NCI-H1092 (cell line): Measurements from ENCODE around the gene PRKN.

ENCODE experiments used
- DNase-seq: peaks from one replicate; lab custom pipeline; 2025; lab: John Stamatoyannopoulos, UW

Gene PRKN

GRCh38 chr6:162238675-162239074 is 488.9 kb downstream of the PRKN start:
- DNase-seq = no peak

GRCh38 chr6:162237331-162237730 is 490.2 kb downstream of the PRKN start:
- DNase-seq = no peak

GRCh38 chr6:162234631-162235030 is 492.9 kb downstream of the PRKN start:
- DNase-seq = no peak

- no peak for DNase-seq
Measured at GRCh38 chr6:162230147-162230752, 497.3 kb downstream of the PRKN start.

GRCh38 chr6:162229093-162229492 is 498.5 kb downstream of the PRKN start:
- no peak for DNase-seq

GRCh38 chr6:162226803-162227202 is 500.8 kb downstream of the PRKN start:
- DNase-seq = no peak

- DNase-seq = no peak
Measured at GRCh38 chr6:162222521-162222920, 505.0 kb downstream of the PRKN start.

GRCh38 chr6:162220876-162221275 is 506.7 kb downstream of the PRKN start:
- no peak for DNase-seq

- DNase-seq = no peak
Measured at GRCh38 chr6:162219266-162219665, 508.3 kb downstream of the PRKN start.

- no peak for DNase-seq
Measured at GRCh38 chr6:162217811-162218493, 509.6 kb downstream of the PRKN start.

GRCh38 chr6:162217058-162217457 is 510.5 kb downstream of the PRKN start:
- no peak for DNase-seq

GRCh38 chr6:162211777-162212176 is 515.8 kb downstream of the PRKN start:
- no peak for DNase-seq

GRCh38 chr6:162211022-162211421 is 516.5 kb downstream of the PRKN start:
- peak; percentile 66 for DNase-seq

- peak; percentile 52 for DNase-seq
Measured at GRCh38 chr6:162203287-162203686, 524.3 kb downstream of the PRKN start.

GRCh38 chr6:162200945-162201690 is 526.4 kb downstream of the PRKN start:
- DNase-seq = no peak

GRCh38 chr6:162200041-162200440 is 527.5 kb downstream of the PRKN start:
- no peak for DNase-seq

- DNase-seq = no peak
Measured at GRCh38 chr6:162198925-162199324, 528.6 kb downstream of the PRKN start.

- no peak for DNase-seq
Measured at GRCh38 chr6:162198076-162198475, 529.5 kb downstream of the PRKN start.

GRCh38 chr6:162195441-162195840 is 532.1 kb downstream of the PRKN start:
- DNase-seq = no peak

- DNase-seq = no peak
Measured at GRCh38 chr6:162190981-162191380, 536.6 kb downstream of the PRKN start.

- DNase-seq = no peak
Measured at GRCh38 chr6:162187168-162187935, 540.2 kb downstream of the PRKN start.

GRCh38 chr6:162184465-162184864 is 543.1 kb downstream of the PRKN start:
- DNase-seq = no peak
